H4 (cell line): ENCODE measurements around the gene ARID3B. TPM values are rescaled to one million over a fixed set of nuclear protein-coding genes. Genes with fewer than 3 reads are reported as not detected.
A peak's percentile ranks its signal among the peaks of the same experiment; 100 is the strongest.

ENCODE experiments used
- DNase-seq: peaks from one replicate; pipeline ENCODE4 v3.0.0-alpha.2; 2015; ENCODE audit warnings: low spot score
- total RNA-seq: library from RNA; depleted of rRNA; stranded (reverse); fragments of >200 nt; shearing (Covaris generic); gene quantifications from 2 replicates; pipeline ENCODE4 v1.2.3, GENCODE V29; 2014

The ARID3B gene
- total RNA-seq, 1 experiment from 2014 or later = 1.0 TPM

- no peak for DNase-seq
These were observed 63.0 kb downstream of the ARID3B start for GRCh38 chr15:74603789-74604705.

GRCh38 chr15:74604983-74605794 is 64.2 kb downstream of the ARID3B start:
- DNase-seq = no peak

GRCh38 chr15:74605795-74606150 is 64.8 kb downstream of the ARID3B start:
- no peak for DNase-seq

- DNase-seq = no peak
These were observed 67.8 kb downstream of the ARID3B start for GRCh38 chr15:74608786-74609185.

GRCh38 chr15:74609938-74610301 is 68.9 kb downstream of the ARID3B start:
- no peak for DNase-seq

- no peak for DNase-seq
These were observed 69.4 kb downstream of the ARID3B start for GRCh38 chr15:74610302-74610951.

GRCh38 chr15:74611341-74611740 is 70.3 kb downstream of the ARID3B start:
- no peak for DNase-seq

GRCh38 chr15:74611834-74612233 is 70.8 kb downstream of the ARID3B start:
- no peak for DNase-seq

- DNase-seq = no peak
These were observed 71.7 kb downstream of the ARID3B start for GRCh38 chr15:74612677-74613076.

GRCh38 chr15:74613089-74613952 is 72.3 kb downstream of the ARID3B start:
- DNase-seq = no peak

GRCh38 chr15:74613953-74614743 is 73.1 kb downstream of the ARID3B start:
- DNase-seq = no peak

GRCh38 chr15:74614744-74615507 is 73.9 kb downstream of the ARID3B start:
- peak; percentile 56 for DNase-seq

- peak; percentile 86 for DNase-seq
These were observed 74.7 kb downstream of the ARID3B start, which contains the start of gene CLK3 for GRCh38 chr15:74615508-74616365. TSS of gene CLK3 (plus strand) at chr15:74615836. CDS start at chr15:74619197, 3,361 bp downstream.

- DNase-seq = peak; percentile 25
These were observed 75.4 kb downstream of the ARID3B start for GRCh38 chr15:74616366-74616939.

- DNase-seq = no peak
These were observed 76.0 kb downstream of the ARID3B start for GRCh38 chr15:74616996-74617395.

GRCh38 chr15:74618841-74619596 is 78.0 kb downstream of the ARID3B start:
- no peak for DNase-seq

GRCh38 chr15:74619916-74620635 is 79.1 kb downstream of the ARID3B start:
- DNase-seq = no peak
